OCI-LY7 (cell line): ENCODE results near the gene KLF18. TPM values are rescaled to one million over a fixed set of nuclear protein-coding genes. Genes with fewer than 3 reads are reported as not detected.

Source experiments
- BruUV-seq: library from RNA; stranded (reverse); fragments of 400-500 nt; replicated peaks from 2 replicates; lab custom pipeline; 2021; lab: Mats Ljungman, UMichigan
- CTCF ChIA-PET: fragments of 300-600 bp; sonication (Branson Sonifier 250); formaldehyde crosslinking; loops from one replicate; lab custom pipeline; 2022; ENCODE audit warnings: antibody characterized with exemption; ENCODE audit not compliant: unreplicated experiment; lab: Charles Lee
- POLR2A ChIA-PET: fragments of 300-600 bp; sonication (Branson Sonifier 250); formaldehyde crosslinking; loops from one replicate; lab custom pipeline; 2022; ENCODE audit warnings: antibody characterized with exemption; lab: Charles Lee
- DNase-seq: peaks from one replicate; pipeline ENCODE4 v3.0.0-alpha.2; 2015; ENCODE audit warnings: low spot score
- H2AFZ ChIP-seq: fragments of 200-600 bp; sonication (generic), shearing (Covaris generic); 2 replicates; pipeline ENCODE4 v1.6.1; 2014; ENCODE audit warnings: mild to moderate bottlenecking, antibody characterized with exemption, low read length, moderate library complexity
- H3K27ac ChIP-seq: fragments of 200-600 bp; sonication (generic); 2 replicates; pipeline ENCODE4 v1.5.1; 2014; ENCODE audit warnings: mixed run types, low read depth, mild to moderate bottlenecking, moderate library complexity, low read length, inconsistent platforms; ENCODE audit not compliant: poor library complexity, severe bottlenecking
- H3K36me3 ChIP-seq: fragments of 200-600 bp; sonication (generic); 2 replicates; pipeline ENCODE4 v1.6.1; 2014; ENCODE audit warnings: mild to moderate bottlenecking, antibody characterized with exemption, low read length, moderate library complexity, mixed read lengths; ENCODE audit not compliant: insufficient read depth
- H3K4me1 ChIP-seq: fragments of 200-600 bp; sonication (generic); 2 replicates; pipeline ENCODE4 v1.5.1; 2014; ENCODE audit warnings: mild to moderate bottlenecking, low read length; ENCODE audit not compliant: insufficient read depth, poor library complexity, severe bottlenecking
- H3K4me2 ChIP-seq: fragments of 200-600 bp; sonication (generic); 2 replicates; pipeline ENCODE4 v1.6.1; 2014; ENCODE audit warnings: mild to moderate bottlenecking, low read length
- H3K4me3 ChIP-seq: fragments of 200-600 bp; sonication (generic); 2 replicates; pipeline ENCODE4 v1.5.1; 2014; ENCODE audit warnings: mild to moderate bottlenecking, low read depth, low read length; ENCODE audit not compliant: poor library complexity, severe bottlenecking
- H3K79me2 ChIP-seq: fragments of 200-600 bp; sonication (generic); 2 replicates; pipeline ENCODE4 v1.6.1; 2016; ENCODE audit warnings: low read depth, mild to moderate bottlenecking, low read length, moderate library complexity, mixed read lengths; ENCODE audit not compliant: insufficient read depth
- H3K9me2 ChIP-seq: fragments of 200-600 bp; sonication (generic); 2 replicates; pipeline ENCODE4 v1.6.1; 2016; ENCODE audit warnings: mild to moderate bottlenecking, low read length, mixed read lengths; ENCODE audit not compliant: insufficient read depth
- H3K9me3 ChIP-seq: fragments of 200-600 bp; sonication (generic); 2 replicates; pipeline ENCODE4 v1.6.1; 2014; ENCODE audit warnings: mild to moderate bottlenecking, mixed run types, low read length, mixed read lengths
- H4K20me1 ChIP-seq: fragments of 200-600 bp; sonication (generic); 2 replicates; pipeline ENCODE4 v1.6.1; 2014; ENCODE audit warnings: mild to moderate bottlenecking, antibody characterized with exemption, low read length, moderate library complexity, mixed read lengths; ENCODE audit not compliant: insufficient read depth
- EZH2phosphoT487 ChIP-seq: fragments of 200-600 bp; sonication (generic); IDR thresholded peaks from 2 replicates; pipeline ENCODE4 v1.6.1; 2018; ENCODE audit warnings: low read depth, borderline replicate concordance, mild to moderate bottlenecking, mixed run types, antibody characterized with exemption, low read length, moderate library complexity, mixed read lengths
- intact Hi-C: fragments of 100-400 bp; cut with micrococcal nuclease; formaldehyde crosslinking; loops from one replicate; pipeline ENCODE4 v1.10.0; 2022; ENCODE audit not compliant: unreplicated experiment
- total RNA-seq, 2 experiments: library from RNA; depleted of rRNA in 1 of 2; stranded (reverse); fragments of >200 nt in 1 of 2; shearing (Covaris generic) in 1 of 2; gene quantifications; 2 replicates each; pipeline ENCODE4 v1.2.3, GENCODE V29; 2014 to 2022
- TF ChIP-seq, protein P1 (sequence below): fragments of 200-600 bp; sonication (generic); conservative IDR thresholded peaks from 2 replicates; pipeline ENCODE4 v1.5.1; 2014; ENCODE audit warnings: mild to moderate bottlenecking, antibody characterized with exemption, low read length, moderate library complexity, mixed read lengths

Gene KLF18
- total RNA-seq, 2 experiments from 2014 or later: not detected

DNA sequence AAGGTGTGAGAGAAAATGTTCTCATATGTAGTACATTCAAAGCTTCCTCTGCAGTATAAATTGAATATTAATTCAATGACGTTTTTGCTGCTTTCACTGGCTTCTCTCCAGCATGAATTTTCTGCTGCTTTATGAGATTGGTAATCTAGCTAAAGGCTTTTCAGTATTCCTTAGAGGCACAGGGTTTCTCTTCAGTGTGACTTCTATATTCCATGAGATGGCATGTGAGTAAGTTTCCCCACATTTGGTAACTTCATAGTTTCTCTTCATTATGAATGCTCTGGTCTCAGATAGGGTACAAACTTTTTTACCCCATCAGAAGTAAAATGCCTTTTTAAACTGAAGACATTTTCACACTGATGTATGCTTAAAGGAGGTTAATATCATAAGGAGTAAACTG lies 10.4 kb upstream of the KLF18 start:
- no peak for TF ChIP-seq EZH2phosphoT487
- TF ChIP-seq, protein P1, sequence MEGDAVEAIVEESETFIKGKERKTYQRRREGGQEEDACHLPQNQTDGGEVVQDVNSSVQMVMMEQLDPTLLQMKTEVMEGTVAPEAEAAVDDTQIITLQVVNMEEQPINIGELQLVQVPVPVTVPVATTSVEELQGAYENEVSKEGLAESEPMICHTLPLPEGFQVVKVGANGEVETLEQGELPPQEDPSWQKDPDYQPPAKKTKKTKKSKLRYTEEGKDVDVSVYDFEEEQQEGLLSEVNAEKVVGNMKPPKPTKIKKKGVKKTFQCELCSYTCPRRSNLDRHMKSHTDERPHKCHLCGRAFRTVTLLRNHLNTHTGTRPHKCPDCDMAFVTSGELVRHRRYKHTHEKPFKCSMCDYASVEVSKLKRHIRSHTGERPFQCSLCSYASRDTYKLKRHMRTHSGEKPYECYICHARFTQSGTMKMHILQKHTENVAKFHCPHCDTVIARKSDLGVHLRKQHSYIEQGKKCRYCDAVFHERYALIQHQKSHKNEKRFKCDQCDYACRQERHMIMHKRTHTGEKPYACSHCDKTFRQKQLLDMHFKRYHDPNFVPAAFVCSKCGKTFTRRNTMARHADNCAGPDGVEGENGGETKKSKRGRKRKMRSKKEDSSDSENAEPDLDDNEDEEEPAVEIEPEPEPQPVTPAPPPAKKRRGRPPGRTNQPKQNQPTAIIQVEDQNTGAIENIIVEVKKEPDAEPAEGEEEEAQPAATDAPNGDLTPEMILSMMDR: no peak
- H3K4me1 ChIP-seq: no peaks in the 10 kb centered on the region
- POLR2A ChIA-PET: no interaction called here
- no peak overlapping the region for H3K4me2 ChIP-seq
- H3K79me2 ChIP-seq: no peaks in the 10 kb centered on the region
- H3K4me3 ChIP-seq: no peak overlapping the region
- intact Hi-C loops: no loop called here
- CTCF ChIA-PET: no interaction called here
- no peak overlapping the region for H2AFZ ChIP-seq
- no peaks in the 10 kb centered on the region for H3K36me3 ChIP-seq
- no peak for DNase-seq
- H3K27ac ChIP-seq: no peak overlapping the region
- no TSS peak for BruUV-seq
- no peaks in the 10 kb centered on the region for H3K9me2 ChIP-seq
- no peaks in the 10 kb centered on the region for H3K9me3 ChIP-seq
- H4K20me1 ChIP-seq: no peaks in the 10 kb centered on the region

DNA sequence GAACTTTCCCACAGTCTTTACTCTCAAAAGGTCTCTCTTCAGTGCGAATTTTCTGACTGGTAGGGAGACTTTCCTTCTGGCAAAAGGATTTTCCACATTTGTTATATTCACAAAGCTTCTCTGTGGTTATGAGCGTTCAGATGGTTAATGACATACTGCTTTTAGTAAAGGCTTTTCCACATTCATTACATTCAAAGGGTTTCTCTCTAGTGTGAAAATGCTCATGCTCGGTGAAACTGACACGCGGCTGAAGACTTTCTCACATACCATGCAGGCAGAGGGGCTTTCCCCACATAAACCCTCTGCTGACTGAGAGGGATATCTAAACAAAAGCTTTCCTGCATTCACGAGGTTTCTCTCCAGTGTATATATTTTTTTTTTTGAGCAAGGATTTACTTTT lies 9.9 kb upstream of the KLF18 start:
- Histone ChIP-seq H3K9me3 (no peaks in the 10 kb centered on the region), H3K4me3 (no peak overlapping the region), H4K20me1 (no peaks in the 10 kb centered on the region), H3K4me1 (no peaks in the 10 kb centered on the region), H3K27ac (no peak overlapping the region), H3K79me2 (no peaks in the 10 kb centered on the region), H2AFZ (no peak overlapping the region), H3K4me2 (no peak overlapping the region), H3K9me2 (no peaks in the 10 kb centered on the region), H3K36me3 (no peaks in the 10 kb centered on the region)
- TF ChIP-seq EZH2phosphoT487: no peak
- TF ChIP-seq, protein P1: no peak
- CTCF ChIA-PET: no interaction called here
- DNase-seq: no peak
- no TSS peak for BruUV-seq
- POLR2A ChIA-PET: no interaction called here
- intact Hi-C loops: no loop called here

DNA sequence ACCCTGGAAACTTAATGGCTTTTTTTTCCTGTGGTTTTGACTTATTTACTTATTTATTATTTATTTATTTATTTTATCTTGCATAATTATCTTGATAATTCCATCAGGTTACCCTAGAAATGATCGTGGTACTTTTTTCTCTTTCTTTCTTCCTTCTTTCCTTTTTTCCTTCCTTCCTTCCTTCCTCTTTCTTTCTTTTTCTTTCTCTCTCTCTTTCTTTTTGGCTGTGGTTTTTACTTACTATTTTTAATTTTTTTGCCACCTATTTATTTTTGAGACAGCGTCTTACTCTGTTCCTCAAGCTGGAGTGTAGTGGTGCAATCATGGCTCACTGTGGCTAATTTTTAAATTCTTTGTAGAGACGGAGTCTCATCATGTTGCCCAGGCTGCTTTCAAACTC lies 6.2 kb upstream of the KLF18 start:
- no peak overlapping the region for H3K4me2 ChIP-seq
- intact Hi-C loops: no loop called here
- no peak overlapping the region for H3K4me3 ChIP-seq
- BruUV-seq: no TSS peak
- peaks cover 12% of the 10 kb centered on the region; the same call in 1 of the 2 replicates for H3K9me3 ChIP-seq
- no peaks in the 10 kb centered on the region for H3K4me1 ChIP-seq
- ChIA-PET CTCF (no interaction called here), POLR2A (interaction anchor here (0.8 kb wide), 1 partner anchor 1904 kb away, joined by 3 read pairs; no protein-coding TSS in a partner anchor)
- no peak overlapping the region for H2AFZ ChIP-seq
- H3K27ac ChIP-seq: no peak overlapping the region
- H3K36me3 ChIP-seq: no peaks in the 10 kb centered on the region
- H4K20me1 ChIP-seq: no peaks in the 10 kb centered on the region
- TF ChIP-seq EZH2phosphoT487: no peak
- TF ChIP-seq, protein P1: no peak
- no peak for DNase-seq
- no peaks in the 10 kb centered on the region for H3K9me2 ChIP-seq
- no peaks in the 10 kb centered on the region for H3K79me2 ChIP-seq
